Measurements from ENCODE around the gene LRRC37A3.
"Not testable (repeated sequence)": the region's sequence is repeated elsewhere in the genome, so short reads cannot be mapped to it uniquely, and the experiment has no call there.

Gene LRRC37A3

GRCh38 chr17:64927444-64927843 lies 8.2 kb upstream of the LRRC37A3 start:
- H3K4me1 Mint-ChIP-seq; H3K9me3 Mint-ChIP-seq; H3K27me3 Mint-ChIP-seq (ENCODE audit: low read depth); H3K36me3 Mint-ChIP-seq (ENCODE audit: low read depth); H3K27ac Mint-ChIP-seq; H3K4me3 Mint-ChIP-seq: not testable (repeated sequence)
- peak; percentile 50 to 66 (median 65) for TF ChIP-seq CTCF (IDR thresholded peaks at IDR 0.05; ENCODE audit: unreplicated experiment in 3 of 3)

- H3K4me3 Mint-ChIP-seq; H3K9me3 Mint-ChIP-seq; H3K4me1 Mint-ChIP-seq; H3K27me3 Mint-ChIP-seq (ENCODE audit: low read depth); H3K27ac Mint-ChIP-seq; H3K36me3 Mint-ChIP-seq (ENCODE audit: low read depth): not testable (repeated sequence)
These were observed 7.2 kb upstream of the LRRC37A3 start for GRCh38 chr17:64926430-64926829.

GRCh38 chr17:64925244-64925643 lies 6.0 kb upstream of the LRRC37A3 start:
- not testable (repeated sequence) for H3K36me3 Mint-ChIP-seq (ENCODE audit: low read depth); H3K4me3 Mint-ChIP-seq; H3K9me3 Mint-ChIP-seq; H3K4me1 Mint-ChIP-seq; H3K27me3 Mint-ChIP-seq (ENCODE audit: low read depth); H3K27ac Mint-ChIP-seq

GRCh38 chr17:64923051-64923568 lies 3.8 kb upstream of the LRRC37A3 start:
- not testable (repeated sequence) for H3K36me3 Mint-ChIP-seq (ENCODE audit: low read depth); H3K27ac Mint-ChIP-seq; H3K4me1 Mint-ChIP-seq; H3K9me3 Mint-ChIP-seq; H3K27me3 Mint-ChIP-seq (ENCODE audit: low read depth)
- H3K4me3 Mint-ChIP-seq: peak overlapping the region in 2 of 3 experiments; percentile 41 to 65

GRCh38 chr17:64920419-64921172 lies 1.3 kb upstream of the LRRC37A3 start:
- H3K27me3 Mint-ChIP-seq (ENCODE audit: low read depth): no peaks in the 10 kb centered on the region
- H3K27ac Mint-ChIP-seq: peak overlapping the region; percentile 92 to 95 (median 94)
- H3K9me3 Mint-ChIP-seq: no peaks in the 10 kb centered on the region
- no peak for TF ChIP-seq CTCF (IDR thresholded peaks at IDR 0.05; ENCODE audit: unreplicated experiment in 3 of 3)
- no peaks in the 10 kb centered on the region for H3K4me1 Mint-ChIP-seq
- H3K4me3 Mint-ChIP-seq: peak overlapping the region; percentile 87 to 93 (median 92)
- peaks cover under 1% of the 10 kb centered on the region for H3K36me3 Mint-ChIP-seq (ENCODE audit: low read depth)

GRCh38 chr17:64920026-64920418 lies 744 bp upstream of the LRRC37A3 start:
- H3K36me3 Mint-ChIP-seq (ENCODE audit: low read depth): peaks cover 4% of the 10 kb centered on the region
- H3K27me3 Mint-ChIP-seq (ENCODE audit: low read depth): no peaks in the 10 kb centered on the region
- no peaks in the 10 kb centered on the region for H3K4me1 Mint-ChIP-seq
- no peaks in the 10 kb centered on the region for H3K9me3 Mint-ChIP-seq
- H3K4me3 Mint-ChIP-seq: peak overlapping the region; percentile 87 to 93 (median 92)
- H3K27ac Mint-ChIP-seq: peak overlapping the region; percentile 92 to 95 (median 94)
- no peak for TF ChIP-seq CTCF (IDR thresholded peaks at IDR 0.05; ENCODE audit: unreplicated experiment in 3 of 3)

GRCh38 chr17:64918842-64919288 lies 413 bp downstream of the LRRC37A3 start:
- peak overlapping the region; percentile 87 to 93 (median 92) for H3K4me3 Mint-ChIP-seq
- not testable (repeated sequence) for H3K36me3 Mint-ChIP-seq (ENCODE audit: low read depth); H3K27me3 Mint-ChIP-seq (ENCODE audit: low read depth); H3K4me1 Mint-ChIP-seq; H3K9me3 Mint-ChIP-seq
- H3K27ac Mint-ChIP-seq: peak overlapping the region; percentile 92 to 95 (median 94)

GRCh38 chr17:64917540-64917939 lies 1.7 kb downstream of the LRRC37A3 start:
- not testable (repeated sequence) for H3K27ac Mint-ChIP-seq; H3K27me3 Mint-ChIP-seq (ENCODE audit: low read depth); H3K4me1 Mint-ChIP-seq; H3K9me3 Mint-ChIP-seq; H3K4me3 Mint-ChIP-seq; H3K36me3 Mint-ChIP-seq (ENCODE audit: low read depth)

- not testable (repeated sequence) for H3K27me3 Mint-ChIP-seq (ENCODE audit: low read depth); H3K27ac Mint-ChIP-seq; H3K4me1 Mint-ChIP-seq; H3K9me3 Mint-ChIP-seq; H3K36me3 Mint-ChIP-seq (ENCODE audit: low read depth)
- H3K4me3 Mint-ChIP-seq: peak overlapping the region; percentile 35 to 70 (median 52)
These were observed 4.0 kb downstream of the LRRC37A3 start for GRCh38 chr17:64915244-64915643.

GRCh38 chr17:64910191-64910514 lies 9.1 kb downstream of the LRRC37A3 start:
- not testable (repeated sequence) for H3K9me3 Mint-ChIP-seq; H3K36me3 Mint-ChIP-seq (ENCODE audit: low read depth); H3K4me1 Mint-ChIP-seq; H3K27ac Mint-ChIP-seq; H3K4me3 Mint-ChIP-seq; H3K27me3 Mint-ChIP-seq (ENCODE audit: low read depth)

- not testable (repeated sequence) for H3K27me3 Mint-ChIP-seq (ENCODE audit: low read depth); H3K27ac Mint-ChIP-seq; H3K9me3 Mint-ChIP-seq; H3K4me3 Mint-ChIP-seq; H3K4me1 Mint-ChIP-seq; H3K36me3 Mint-ChIP-seq (ENCODE audit: low read depth)
These were observed 9.6 kb downstream of the LRRC37A3 start for GRCh38 chr17:64909511-64910190.

- H3K4me1 Mint-ChIP-seq; H3K36me3 Mint-ChIP-seq (ENCODE audit: low read depth); H3K27me3 Mint-ChIP-seq (ENCODE audit: low read depth); H3K9me3 Mint-ChIP-seq; H3K4me3 Mint-ChIP-seq; H3K27ac Mint-ChIP-seq: not testable (repeated sequence)
These were observed 15.2 kb downstream of the LRRC37A3 start for GRCh38 chr17:64904069-64904468.

Data from nephron (organoid).